T-helper 2 cell treated with Interferon-gamma antibody and Interleukin-4, amounts not matched to agents 5 μg/mL and 100 μg/mL, for 36 hours (primary cell): ENCODE measurements around the gene HIPK2.
"Not testable (repeated sequence)": the region's sequence is repeated elsewhere in the genome, so short reads cannot be mapped to it uniquely, and the experiment has no call there.

Experiments
- DNase-seq: peaks from one replicate; pipeline ENCODE4 v3.0.0; 2021; ENCODE audit warnings: low spot score
- H3K27ac Mint-ChIP-seq: one replicate; pipeline ENCODE4 v1.8.0; 2021; ENCODE audit warnings: mild to moderate bottlenecking, mixed read lengths
- H3K27me3 Mint-ChIP-seq: one replicate; pipeline ENCODE4 v1.8.0; 2021; ENCODE audit warnings: low read depth, mixed read lengths
- H3K36me3 Mint-ChIP-seq: one replicate; pipeline ENCODE4 v1.8.0; 2021; ENCODE audit warnings: low read depth, mixed read lengths
- H3K4me1 Mint-ChIP-seq: one replicate; pipeline ENCODE4 v1.8.0; 2021; ENCODE audit warnings: low read depth, mixed read lengths
- H3K4me3 Mint-ChIP-seq: one replicate; pipeline ENCODE4 v1.8.0; 2022; ENCODE audit warnings: mild to moderate bottlenecking, moderate library complexity, mixed read lengths
- H3K9me3 Mint-ChIP-seq: one replicate; pipeline ENCODE4 v1.8.0; 2021; ENCODE audit warnings: mixed read lengths

The HIPK2 gene

DNA sequence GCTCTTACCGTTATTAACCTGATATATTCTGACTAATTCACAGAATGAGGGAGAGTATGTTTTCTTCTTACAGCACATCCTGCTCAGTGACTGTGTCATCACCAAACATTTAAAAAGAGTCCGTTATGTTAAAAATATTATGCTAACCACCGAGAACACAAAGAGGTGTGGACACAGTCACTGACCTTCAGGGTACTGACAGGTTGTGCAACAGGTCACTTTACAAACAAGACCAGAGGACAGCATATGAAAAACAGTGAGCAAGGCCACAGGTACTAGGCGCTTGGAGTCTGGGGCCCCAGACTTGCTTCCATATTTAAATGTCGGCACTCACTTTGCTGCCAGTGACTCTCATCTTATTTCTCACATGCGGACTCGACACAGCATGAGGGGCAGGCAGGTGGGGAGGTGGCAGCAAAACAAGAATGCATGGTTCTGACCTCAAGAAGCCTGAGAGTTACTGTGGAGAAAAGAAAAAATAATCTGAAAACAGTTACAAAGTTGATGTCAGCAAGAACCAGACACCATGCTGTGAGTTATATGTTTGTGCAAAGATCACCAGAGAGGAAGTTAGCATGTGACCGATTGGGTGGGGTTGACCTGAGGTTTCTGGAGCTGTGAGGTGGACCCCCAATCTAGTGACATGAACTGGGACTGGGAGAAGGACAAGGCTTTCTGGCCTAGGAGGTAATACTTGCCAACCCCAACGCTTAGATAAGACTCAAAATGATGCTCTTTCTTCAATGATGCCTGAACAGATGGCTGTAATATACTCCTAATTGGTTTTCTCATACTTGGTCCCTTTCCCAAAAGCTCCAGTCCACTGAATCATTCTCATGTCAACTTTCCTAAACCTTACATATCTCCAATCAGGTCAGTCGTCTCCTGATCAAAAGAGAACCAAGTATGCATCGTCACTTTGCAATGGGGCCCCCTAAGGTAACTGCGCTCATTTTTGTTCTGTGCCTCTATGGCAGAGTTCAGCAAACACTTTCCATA, 102.4 kb downstream of the HIPK2 start:
- Mint-ChIP-seq H3K9me3 (no peaks in the 10 kb centered on the region), H3K27me3 (no peaks in the 10 kb centered on the region), H3K4me3 (no peak overlapping the region), H3K4me1 (peaks cover 38% of the 10 kb centered on the region), H3K27ac (no peak overlapping the region), H3K36me3 (peaks cover 10% of the 10 kb centered on the region)
- DNase-seq = no peak

DNA sequence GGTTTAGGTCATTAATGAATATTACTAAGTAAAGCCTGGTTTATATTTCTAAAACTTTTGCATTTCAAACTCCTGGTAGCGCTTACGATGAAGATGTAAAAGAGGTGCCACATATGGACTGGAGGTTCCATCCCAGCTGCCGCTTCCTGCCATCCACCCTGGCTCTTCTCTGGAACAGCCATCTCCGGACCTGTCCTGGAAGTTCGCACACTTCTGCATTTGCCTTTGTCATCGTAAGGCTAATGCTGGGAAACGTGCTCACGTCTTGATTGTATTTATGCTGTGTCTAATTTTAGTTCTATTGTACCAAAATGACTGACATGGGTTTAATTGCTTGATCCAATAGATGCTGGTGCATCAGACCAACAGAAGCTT, 103.1 kb downstream of the HIPK2 start:
- Mint-ChIP-seq H3K9me3 (no peaks in the 10 kb centered on the region), H3K27ac (no peak overlapping the region), H3K27me3 (no peaks in the 10 kb centered on the region), H3K4me1 (peaks cover 37% of the 10 kb centered on the region), H3K4me3 (no peak overlapping the region), H3K36me3 (peaks cover 10% of the 10 kb centered on the region)
- DNase-seq = no peak

DNA sequence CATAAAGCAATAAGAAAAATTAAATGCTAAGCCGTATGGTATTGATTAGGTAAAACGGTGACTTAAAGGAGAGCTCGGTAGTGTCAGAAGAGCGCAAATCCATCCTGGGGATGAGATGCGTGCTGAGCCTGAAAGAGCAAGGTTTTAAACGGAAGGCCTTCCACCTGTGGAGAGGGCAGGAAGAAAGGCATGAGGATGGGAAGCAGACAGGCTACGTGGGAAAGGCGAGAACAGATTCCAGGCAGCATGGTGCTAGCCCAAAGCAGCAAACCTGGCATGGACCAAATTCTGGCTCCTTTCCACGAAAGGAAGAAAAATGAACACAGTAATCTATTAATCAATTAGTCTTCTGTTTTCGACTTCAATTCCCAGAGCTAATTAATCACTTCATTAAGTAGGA, 103.5 kb downstream of the HIPK2 start:
- Mint-ChIP-seq H3K27ac (no peak overlapping the region), H3K4me1 (peaks cover 37% of the 10 kb centered on the region), H3K4me3 (no peak overlapping the region), H3K27me3 (no peaks in the 10 kb centered on the region), H3K9me3 (no peaks in the 10 kb centered on the region), H3K36me3 (peaks cover 10% of the 10 kb centered on the region)
- DNase-seq = no peak

DNA sequence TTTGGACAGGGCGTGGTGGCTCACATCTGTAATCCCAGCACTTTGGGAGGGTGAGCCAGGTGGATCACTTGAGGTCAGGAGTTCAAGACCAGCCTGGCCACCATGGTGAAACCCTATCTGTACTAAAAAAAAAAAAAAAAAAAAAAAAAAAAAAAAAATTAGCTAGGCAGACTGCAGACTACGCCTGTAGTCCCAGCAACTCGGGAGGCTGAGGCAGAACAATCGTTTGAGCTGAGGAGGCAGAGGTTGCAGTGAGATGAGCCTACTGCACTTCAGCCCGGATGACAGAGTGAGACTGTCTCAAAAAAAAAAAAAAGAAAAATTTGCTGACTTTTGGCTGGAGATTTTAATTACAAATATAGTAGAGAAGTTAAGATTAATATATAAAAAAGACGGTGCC, 104.0 kb downstream of the HIPK2 start:
- H3K27me3 Mint-ChIP-seq = no peaks in the 10 kb centered on the region
- H3K4me1 Mint-ChIP-seq = peaks cover 40% of the 10 kb centered on the region
- H3K4me3 Mint-ChIP-seq = no peak overlapping the region
- no peaks in the 10 kb centered on the region for H3K9me3 Mint-ChIP-seq
- DNase-seq = no peak
- peaks cover 9% of the 10 kb centered on the region for H3K36me3 Mint-ChIP-seq
- H3K27ac Mint-ChIP-seq = no peak overlapping the region

DNA sequence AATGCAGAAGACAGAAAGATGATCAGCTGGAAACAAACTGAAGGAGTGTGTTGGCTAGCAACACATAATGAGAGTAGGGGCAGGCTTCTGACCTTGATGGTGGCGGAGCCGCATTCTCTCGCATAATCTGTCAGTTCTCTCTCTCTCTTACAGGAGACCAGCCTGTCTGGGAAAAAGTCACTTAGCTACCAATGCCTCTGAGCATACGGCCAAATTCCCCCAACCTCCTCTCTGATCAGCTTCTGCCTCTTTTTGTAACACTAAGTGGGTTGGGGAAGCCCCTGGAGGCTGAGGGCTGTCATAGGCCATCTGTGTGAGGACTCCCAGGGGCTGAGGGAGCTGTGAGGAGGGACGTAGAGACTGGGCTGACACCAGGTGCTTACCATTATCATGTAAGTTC, 104.6 kb downstream of the HIPK2 start:
- H3K4me3 Mint-ChIP-seq = no peak overlapping the region
- DNase-seq = peak; percentile 33
- H3K27ac Mint-ChIP-seq = no peak overlapping the region
- no peaks in the 10 kb centered on the region for H3K9me3 Mint-ChIP-seq
- H3K27me3 Mint-ChIP-seq = no peaks in the 10 kb centered on the region
- peaks cover 42% of the 10 kb centered on the region for H3K4me1 Mint-ChIP-seq
- H3K36me3 Mint-ChIP-seq = peaks cover 5% of the 10 kb centered on the region

DNA sequence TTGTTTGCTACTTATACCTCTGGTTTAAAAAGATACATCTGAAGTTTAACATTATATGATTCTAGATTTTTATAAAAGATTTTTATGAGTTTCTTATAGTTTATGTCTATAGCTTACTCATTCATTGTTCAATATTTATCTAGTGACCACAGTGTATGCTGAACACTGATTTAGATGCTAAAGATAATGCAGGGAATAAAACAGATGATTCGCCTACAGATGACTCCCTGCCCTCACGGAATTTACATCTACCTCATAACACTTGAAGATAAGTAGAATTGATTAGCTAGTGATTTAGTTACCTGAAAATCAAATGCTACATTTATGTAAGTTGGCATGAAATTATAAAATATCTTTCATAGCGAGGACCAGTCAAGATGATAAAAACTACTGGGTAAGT, 105.8 kb downstream of the HIPK2 start:
- DNase-seq = no peak
- no peak overlapping the region for H3K27ac Mint-ChIP-seq
- H3K27me3 Mint-ChIP-seq = no peaks in the 10 kb centered on the region
- H3K4me1 Mint-ChIP-seq = peaks cover 33% of the 10 kb centered on the region
- peaks cover 3% of the 10 kb centered on the region for H3K36me3 Mint-ChIP-seq
- no peaks in the 10 kb centered on the region for H3K9me3 Mint-ChIP-seq
- H3K4me3 Mint-ChIP-seq = no peak overlapping the region

DNA sequence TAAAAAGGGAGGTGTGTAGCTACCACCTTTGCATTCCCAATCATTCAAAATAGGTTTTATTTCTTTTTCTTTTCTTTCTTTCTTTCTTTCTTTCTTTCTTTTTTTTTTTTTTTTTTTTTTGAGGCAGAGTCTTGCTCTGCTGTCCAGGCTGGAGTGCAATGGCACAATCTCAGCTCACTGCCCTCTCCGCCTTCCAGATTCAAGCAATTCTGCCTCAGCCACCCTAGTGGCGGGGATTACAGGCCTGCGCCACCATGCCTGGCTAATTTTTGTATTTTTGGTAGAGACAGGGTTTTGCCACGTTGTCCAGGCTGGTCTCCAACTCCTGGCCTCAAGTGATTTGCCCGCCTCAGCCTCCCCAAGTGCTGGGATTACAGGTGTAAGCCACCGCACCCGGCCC, 107.1 kb downstream of the HIPK2 start:
- not testable (repeated sequence) for H3K9me3 Mint-ChIP-seq, H3K4me3 Mint-ChIP-seq, H3K27me3 Mint-ChIP-seq, H3K27ac Mint-ChIP-seq, H3K36me3 Mint-ChIP-seq, DNase-seq
- peaks cover 24% of the 10 kb centered on the region for H3K4me1 Mint-ChIP-seq

DNA sequence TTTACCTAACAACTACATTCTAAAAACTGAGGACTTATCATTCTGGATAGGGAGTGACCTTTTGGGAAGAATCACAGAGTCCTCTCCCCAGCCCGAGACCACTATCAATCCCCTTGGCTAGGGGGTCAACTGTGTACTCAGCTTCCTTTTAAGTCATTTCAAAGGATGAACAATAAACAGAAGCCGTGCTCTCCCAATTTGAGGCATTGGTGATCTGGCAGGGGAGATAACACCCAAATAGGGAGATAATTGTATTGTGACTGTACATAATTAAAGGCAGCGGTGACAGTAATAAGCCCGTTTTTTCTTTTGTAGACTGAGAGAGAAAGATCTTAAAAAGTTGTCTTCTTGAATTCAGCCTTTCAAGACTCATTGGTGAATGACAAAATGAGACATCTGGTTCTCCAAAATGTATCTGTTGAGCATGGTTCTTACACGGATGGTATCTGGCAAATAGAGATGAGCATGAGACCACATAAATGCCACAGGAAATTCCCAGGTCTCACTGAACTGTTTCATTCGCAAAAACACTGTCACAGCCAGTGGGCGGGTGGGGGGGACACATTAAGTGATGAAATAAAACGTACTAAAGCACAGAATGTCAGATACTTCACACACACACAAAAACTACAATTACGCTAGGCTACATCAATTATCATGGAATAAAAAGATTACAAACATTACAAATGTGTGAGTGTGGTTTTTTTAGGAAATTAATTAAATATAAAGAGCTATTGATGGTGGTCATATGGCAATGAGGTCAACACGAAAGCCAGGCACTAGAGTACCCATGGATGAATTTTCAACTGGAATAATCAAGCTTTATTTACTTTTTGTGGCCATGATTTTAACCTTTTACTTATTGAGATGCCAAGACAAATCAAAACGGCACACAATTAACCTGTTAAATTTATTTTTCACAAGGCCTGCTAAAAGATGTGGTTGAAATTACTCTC, 108.4 kb downstream of the HIPK2 start:
- no peaks in the 10 kb centered on the region for H3K9me3 Mint-ChIP-seq
- no peak overlapping the region for H3K4me3 Mint-ChIP-seq
- no peaks in the 10 kb centered on the region for H3K27me3 Mint-ChIP-seq
- peak; percentile 49 for DNase-seq
- no peak overlapping the region for H3K27ac Mint-ChIP-seq
- peaks cover 3% of the 10 kb centered on the region for H3K36me3 Mint-ChIP-seq
- H3K4me1 Mint-ChIP-seq = peaks cover 17% of the 10 kb centered on the region

DNA sequence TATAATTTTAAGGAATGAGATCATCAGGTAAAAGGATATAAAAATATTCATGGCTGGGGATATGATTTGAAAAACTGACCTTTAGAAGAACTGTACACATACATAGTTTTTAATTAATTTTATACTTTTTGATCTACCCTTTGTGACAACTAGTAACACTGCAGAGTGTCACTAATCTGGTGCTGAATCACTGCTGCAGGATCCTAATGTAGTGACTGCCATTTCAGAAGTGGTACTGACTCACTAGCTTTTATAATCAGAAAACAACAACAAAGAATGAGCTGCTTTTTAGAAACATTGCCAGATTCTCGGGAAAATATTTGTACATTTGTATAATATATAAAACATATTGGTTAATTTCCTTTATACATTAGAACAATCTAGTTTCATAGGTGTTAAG, 110.4 kb downstream of the HIPK2 start:
- H3K9me3 Mint-ChIP-seq = no peaks in the 10 kb centered on the region
- peaks cover 8% of the 10 kb centered on the region for H3K4me1 Mint-ChIP-seq
- DNase-seq = no peak
- H3K4me3 Mint-ChIP-seq = no peak overlapping the region
- H3K27ac Mint-ChIP-seq = no peak overlapping the region
- H3K27me3 Mint-ChIP-seq = no peaks in the 10 kb centered on the region
- peaks cover 3% of the 10 kb centered on the region for H3K36me3 Mint-ChIP-seq

DNA sequence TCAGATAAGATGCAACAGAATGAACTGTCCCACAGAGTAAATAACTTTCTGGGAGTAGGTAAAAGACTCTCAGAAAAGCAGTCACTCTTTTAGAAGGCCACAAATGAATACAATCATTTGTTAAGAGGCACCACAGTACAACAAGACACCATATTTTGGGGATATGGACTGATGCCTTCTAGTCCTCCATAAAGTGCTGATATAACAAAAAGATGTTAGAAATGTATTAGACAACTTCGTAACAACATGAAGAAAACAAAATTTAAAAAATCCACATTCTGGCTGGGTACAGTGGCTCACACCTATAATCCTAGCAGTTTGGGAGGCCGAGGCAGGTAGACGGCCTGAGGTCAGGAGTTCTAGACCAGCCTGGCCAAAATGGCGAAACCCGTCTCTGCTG, 111.3 kb downstream of the HIPK2 start:
- no peak for DNase-seq
- H3K4me3 Mint-ChIP-seq = no peak overlapping the region
- H3K27ac Mint-ChIP-seq = no peak overlapping the region
- H3K36me3 Mint-ChIP-seq = peaks cover 3% of the 10 kb centered on the region
- H3K27me3 Mint-ChIP-seq = no peaks in the 10 kb centered on the region
- no peaks in the 10 kb centered on the region for H3K9me3 Mint-ChIP-seq
- H3K4me1 Mint-ChIP-seq = peaks cover 8% of the 10 kb centered on the region

DNA sequence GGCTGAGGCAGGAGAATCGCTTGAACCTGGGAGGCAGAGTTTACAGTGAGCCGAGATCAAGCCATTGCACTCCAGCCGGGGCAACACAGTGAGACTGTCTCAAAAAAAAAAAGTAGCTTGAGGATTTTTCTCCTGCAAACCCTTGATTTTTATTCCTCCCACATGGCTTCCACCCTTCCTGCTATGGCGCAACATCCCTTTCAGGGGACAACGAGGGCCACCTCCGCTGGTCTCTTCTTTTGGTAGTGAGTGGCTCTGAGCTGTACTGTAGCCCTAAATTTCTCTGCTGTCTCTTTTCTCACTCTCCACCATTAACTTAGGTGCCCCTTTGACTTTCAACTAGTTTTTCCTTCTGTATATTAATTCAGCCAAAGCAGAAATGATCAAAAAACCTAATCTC, 113.4 kb downstream of the HIPK2 start:
- Mint-ChIP-seq H3K27me3 (no peaks in the 10 kb centered on the region), H3K4me3 (no peak overlapping the region)

DNA sequence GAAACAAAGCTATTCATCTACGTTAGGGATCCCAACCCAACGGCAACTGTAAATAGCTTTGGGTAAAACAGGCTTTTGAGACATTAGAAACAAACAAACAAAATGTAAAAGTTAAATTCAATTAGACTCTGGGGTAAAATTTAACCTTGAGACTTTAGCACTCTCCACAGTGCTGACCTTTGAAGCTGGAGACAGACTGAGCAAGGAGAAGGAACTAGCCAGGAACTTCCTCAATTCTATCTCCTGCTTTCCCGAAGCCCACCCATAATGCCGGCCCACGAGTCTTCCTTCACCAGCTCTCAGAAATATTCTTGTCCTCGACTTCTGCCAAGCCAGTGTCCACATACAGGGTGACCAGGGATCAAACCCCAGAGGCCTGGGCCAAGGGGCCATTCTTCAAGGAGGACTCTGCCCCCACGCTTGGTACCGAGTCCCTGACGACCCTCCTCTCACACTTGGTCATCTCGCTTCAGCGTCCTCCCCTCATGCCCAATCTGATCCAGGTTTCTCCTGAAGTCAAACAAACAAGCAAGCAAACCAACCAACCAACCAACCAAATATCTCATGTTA, 114.1 kb downstream of the HIPK2 start:
- Mint-ChIP-seq H3K27ac (no peak overlapping the region), H3K9me3 (no peaks in the 10 kb centered on the region), H3K27me3 (no peaks in the 10 kb centered on the region), H3K4me3 (no peak overlapping the region), H3K4me1 (peaks cover 11% of the 10 kb centered on the region), H3K36me3 (no peaks in the 10 kb centered on the region)
- no peak for DNase-seq

More for the DNA sequence above, 113.4 kb downstream of the HIPK2 start:
- H3K4me1 Mint-ChIP-seq = peaks cover 14% of the 10 kb centered on the region
- no peak for DNase-seq
- H3K9me3 Mint-ChIP-seq = no peaks in the 10 kb centered on the region
- H3K27ac Mint-ChIP-seq = no peak overlapping the region
- peaks cover 3% of the 10 kb centered on the region for H3K36me3 Mint-ChIP-seq

DNA sequence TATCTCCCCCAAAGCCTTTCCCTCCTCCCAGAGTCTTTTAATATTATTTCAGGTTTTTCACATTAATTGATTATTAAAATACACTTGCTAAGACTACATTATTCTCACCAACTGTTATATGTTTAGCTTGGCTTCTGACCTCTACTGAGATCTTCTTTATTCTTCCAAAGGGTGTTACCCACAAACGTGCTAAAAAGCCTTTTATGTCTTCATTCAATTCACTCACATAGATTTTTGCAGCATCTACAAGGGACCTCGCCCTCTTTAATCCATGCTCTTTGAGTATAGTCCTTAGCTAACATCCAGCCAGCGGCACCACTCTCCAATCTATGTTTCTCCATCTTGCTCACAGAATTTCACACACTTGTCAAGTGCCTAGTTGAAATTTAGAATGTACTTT, 115.9 kb downstream of the HIPK2 start:
- no peaks in the 10 kb centered on the region for H3K36me3 Mint-ChIP-seq
- H3K27me3 Mint-ChIP-seq = no peaks in the 10 kb centered on the region
- H3K4me3 Mint-ChIP-seq = no peak overlapping the region
- DNase-seq = no peak
- no peak overlapping the region for H3K27ac Mint-ChIP-seq
- no peaks in the 10 kb centered on the region for H3K9me3 Mint-ChIP-seq
- peaks cover 15% of the 10 kb centered on the region for H3K4me1 Mint-ChIP-seq

DNA sequence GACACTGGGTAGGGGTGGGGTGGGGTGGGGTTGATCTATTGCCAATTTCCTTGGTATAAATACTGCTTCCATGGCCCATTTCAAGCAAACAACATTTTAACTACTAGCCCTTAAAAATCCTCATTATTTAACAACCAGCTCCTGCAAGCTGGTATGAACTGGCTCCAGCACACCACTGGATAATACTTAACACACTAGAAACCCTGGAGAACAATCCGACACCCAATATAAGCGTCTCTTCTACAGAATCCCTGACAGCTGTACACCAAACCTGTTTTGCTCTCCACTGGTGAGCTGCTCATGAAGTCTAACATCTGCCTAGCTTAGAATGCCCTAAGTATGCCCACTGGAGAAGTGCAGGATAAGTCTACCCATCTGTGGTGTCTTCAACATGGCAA, 116.8 kb downstream of the HIPK2 start:
- Mint-ChIP-seq H3K36me3 (no peaks in the 10 kb centered on the region), H3K4me3 (no peak overlapping the region), H3K4me1 (peaks cover 15% of the 10 kb centered on the region), H3K27me3 (no peaks in the 10 kb centered on the region), H3K9me3 (no peaks in the 10 kb centered on the region), H3K27ac (no peak overlapping the region)
- DNase-seq = no peak
